Ascending aorta (tissue), 2 donors: Measurements from ENCODE around the gene TMEM255A. TPM values are rescaled to one million over a fixed set of nuclear protein-coding genes. Genes with fewer than 3 reads are reported as not detected.

Experiments
- DNase-seq, 2 donors: peaks; one replicate each; pipeline ENCODE4 v3.0.0-alpha.2; 2019; ENCODE audit warnings: low spot score in 2 of 2
- H3K27ac ChIP-seq, 2 donors: fragments of 200-600 bp; sonication (generic); one replicate each; pipeline ENCODE4 v1.5.1; 2016 to 2017; ENCODE audit warnings: mild to moderate bottlenecking in 1 of 2
- H3K27me3 ChIP-seq: fragments of 200-600 bp; sonication (generic); one replicate; pipeline ENCODE4 v1.5.1; 2017
- H3K36me3 ChIP-seq, 2 donors: fragments of 200-600 bp; sonication (generic); one replicate each; pipeline ENCODE4 v1.5.1; 2016
- H3K4me1 ChIP-seq, 2 donors: fragments of 200-600 bp; sonication (generic); one replicate each; pipeline ENCODE4 v1.5.1; 2016 to 2017; ENCODE audit warnings: mild to moderate bottlenecking in 1 of 2
- H3K4me3 ChIP-seq, 2 donors: fragments of 200-600 bp; sonication (generic); one replicate each; pipeline ENCODE4 v1.5.1; 2016 to 2017; ENCODE audit warnings: mild to moderate bottlenecking in 1 of 2
- H3K9me3 ChIP-seq, 2 donors: fragments of 200-600 bp; sonication (generic); one replicate each; pipeline ENCODE4 v1.5.1; 2016
- intact Hi-C: fragments of 100-400 bp; cut with DNase I; formaldehyde crosslinking; loops from one replicate; pipeline ENCODE4 v1.15.1; 2023
- total RNA-seq: library from RNA; depleted of rRNA; stranded (reverse); fragments of >200 nt; gene quantifications from one replicate; pipeline ENCODE4 v1.1.0, GENCODE V29; 2016
- TF ChIP-seq, protein P1 (sequence below), 3 experiments: fragments of 200-600 bp in 2 of 3; fragments of 450-650 bp in 1 of 3; sonication (generic) in 2 of 3; IDR thresholded peaks; one replicate each; pipeline ENCODE4 v1.5.1; 2016 to 2019; ENCODE audit warnings: antibody characterized with exemption in 3 of 3, mild to moderate bottlenecking in 1 of 3, moderate library complexity in 1 of 3

Gene TMEM255A
- total RNA-seq, 1 donor from 2014 or later: not detected

DNA sequence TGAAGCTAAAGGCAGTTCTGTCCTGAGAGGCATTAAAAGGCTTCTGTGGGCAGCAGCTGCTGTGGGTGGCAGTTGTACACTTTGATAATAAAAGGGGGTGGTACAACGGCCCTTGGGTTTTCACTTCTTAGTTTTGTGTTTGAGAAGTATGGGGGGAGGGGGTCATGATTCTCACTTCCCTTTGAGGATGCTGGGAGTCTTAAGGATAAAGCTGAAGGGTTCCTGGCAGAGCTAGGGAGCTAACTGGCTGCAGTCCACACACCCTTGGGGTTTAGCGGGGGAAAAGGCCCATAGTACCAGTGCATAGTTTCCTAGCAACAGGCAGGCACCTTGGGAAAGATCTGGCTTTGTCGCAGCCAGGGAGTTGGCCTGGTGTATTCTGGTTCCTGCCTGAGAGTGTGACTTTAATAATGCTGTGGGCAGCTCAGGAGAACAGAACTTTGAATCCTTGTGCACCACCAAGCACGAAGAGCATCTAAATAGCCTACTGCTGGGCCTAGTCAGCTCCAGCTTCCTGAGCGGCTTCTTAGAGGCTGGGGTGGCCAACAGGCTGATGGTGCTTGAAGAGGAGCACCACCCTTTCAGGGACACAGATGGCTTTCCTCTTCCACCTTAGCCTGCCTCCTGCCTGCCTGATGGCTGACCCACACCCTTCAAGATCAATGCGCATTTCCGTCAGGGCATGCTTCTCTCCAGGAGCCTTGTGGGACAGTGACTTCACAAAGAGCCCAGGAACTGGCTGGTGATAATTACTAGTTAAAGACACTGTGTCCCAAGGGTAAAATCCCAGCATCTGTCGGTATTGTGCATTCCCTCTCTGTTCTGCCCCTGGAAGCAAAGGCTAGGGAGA is 48.2 kb downstream of the TMEM255A start:
- TF ChIP-seq, protein P1, sequence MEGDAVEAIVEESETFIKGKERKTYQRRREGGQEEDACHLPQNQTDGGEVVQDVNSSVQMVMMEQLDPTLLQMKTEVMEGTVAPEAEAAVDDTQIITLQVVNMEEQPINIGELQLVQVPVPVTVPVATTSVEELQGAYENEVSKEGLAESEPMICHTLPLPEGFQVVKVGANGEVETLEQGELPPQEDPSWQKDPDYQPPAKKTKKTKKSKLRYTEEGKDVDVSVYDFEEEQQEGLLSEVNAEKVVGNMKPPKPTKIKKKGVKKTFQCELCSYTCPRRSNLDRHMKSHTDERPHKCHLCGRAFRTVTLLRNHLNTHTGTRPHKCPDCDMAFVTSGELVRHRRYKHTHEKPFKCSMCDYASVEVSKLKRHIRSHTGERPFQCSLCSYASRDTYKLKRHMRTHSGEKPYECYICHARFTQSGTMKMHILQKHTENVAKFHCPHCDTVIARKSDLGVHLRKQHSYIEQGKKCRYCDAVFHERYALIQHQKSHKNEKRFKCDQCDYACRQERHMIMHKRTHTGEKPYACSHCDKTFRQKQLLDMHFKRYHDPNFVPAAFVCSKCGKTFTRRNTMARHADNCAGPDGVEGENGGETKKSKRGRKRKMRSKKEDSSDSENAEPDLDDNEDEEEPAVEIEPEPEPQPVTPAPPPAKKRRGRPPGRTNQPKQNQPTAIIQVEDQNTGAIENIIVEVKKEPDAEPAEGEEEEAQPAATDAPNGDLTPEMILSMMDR (IDR thresholded peaks at IDR 0.05): no peak
- H3K27ac ChIP-seq: no peak overlapping the region
- H3K27me3 ChIP-seq: no peaks in the 10 kb centered on the region
- no peak for DNase-seq
- no peak overlapping the region for H3K4me3 ChIP-seq
- H3K9me3 ChIP-seq: no peaks in the 10 kb centered on the region
- H3K4me1 ChIP-seq: no peaks in the 10 kb centered on the region
- intact Hi-C loops: no loop called here
- no peaks in the 10 kb centered on the region for H3K36me3 ChIP-seq

DNA sequence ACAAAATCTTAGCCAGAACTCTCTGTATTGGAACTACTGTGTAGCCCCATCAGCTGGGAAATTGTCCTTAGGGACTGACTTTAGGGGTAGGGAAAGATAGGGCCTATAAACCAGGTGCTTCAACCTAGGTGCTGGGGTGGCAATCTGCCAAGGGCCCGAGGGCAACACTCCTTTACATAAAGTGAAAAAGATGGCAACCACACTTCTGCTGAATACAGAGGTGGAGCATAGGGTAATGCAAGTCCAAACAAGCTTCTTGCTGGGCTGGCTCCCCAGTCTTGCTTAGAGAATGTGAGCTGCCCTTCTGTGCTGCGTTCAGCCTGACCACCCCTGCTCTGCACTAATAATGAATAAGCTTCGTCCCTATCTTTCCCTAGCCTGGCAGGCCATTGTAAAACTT is 50.9 kb downstream of the TMEM255A start:
- H3K4me3 ChIP-seq: no peak overlapping the region
- no peaks in the 10 kb centered on the region for H3K36me3 ChIP-seq
- H3K27me3 ChIP-seq: no peaks in the 10 kb centered on the region
- TF ChIP-seq, protein P1 (IDR thresholded peaks at IDR 0.05): no peak
- H3K9me3 ChIP-seq: no peaks in the 10 kb centered on the region
- no peak for DNase-seq
- no peaks in the 10 kb centered on the region for H3K4me1 ChIP-seq
- H3K27ac ChIP-seq: no peak overlapping the region
- intact Hi-C loops: no loop called here

DNA sequence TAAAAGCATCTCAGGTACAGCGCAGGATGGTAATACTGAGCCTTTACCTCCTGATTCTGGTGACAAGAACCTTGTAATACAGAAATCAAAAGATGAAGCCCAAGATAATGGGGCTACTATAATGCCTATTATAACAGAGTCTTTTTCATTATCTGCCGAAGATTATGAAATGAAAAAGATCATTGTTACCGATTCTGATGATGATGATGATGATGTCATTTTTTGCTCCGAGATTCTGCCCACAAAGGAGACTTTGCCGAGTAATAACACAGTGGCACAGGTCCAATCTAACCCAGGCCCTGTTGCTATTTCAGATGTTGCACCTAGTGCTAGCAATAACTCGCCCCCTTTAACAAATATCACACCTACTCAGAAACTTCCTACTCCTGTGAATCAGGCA is 57.5 kb downstream of the TMEM255A start:
- no peaks in the 10 kb centered on the region for H3K9me3 ChIP-seq
- no peak overlapping the region for H3K27ac ChIP-seq
- H3K4me1 ChIP-seq: no peaks in the 10 kb centered on the region
- TF ChIP-seq, protein P1 (IDR thresholded peaks at IDR 0.05): no peak
- peaks cover 0 to 4% of the 10 kb centered on the region in 2 donors for H3K36me3 ChIP-seq
- no peak for DNase-seq
- H3K27me3 ChIP-seq: no peaks in the 10 kb centered on the region
- no peak overlapping the region for H3K4me3 ChIP-seq
- intact Hi-C loops: loop anchor here (5.0 kb wide), 2 partner anchors 214 to 309 kb away; partner anchors contain the start of genes CUL4B and LAMP2

DNA sequence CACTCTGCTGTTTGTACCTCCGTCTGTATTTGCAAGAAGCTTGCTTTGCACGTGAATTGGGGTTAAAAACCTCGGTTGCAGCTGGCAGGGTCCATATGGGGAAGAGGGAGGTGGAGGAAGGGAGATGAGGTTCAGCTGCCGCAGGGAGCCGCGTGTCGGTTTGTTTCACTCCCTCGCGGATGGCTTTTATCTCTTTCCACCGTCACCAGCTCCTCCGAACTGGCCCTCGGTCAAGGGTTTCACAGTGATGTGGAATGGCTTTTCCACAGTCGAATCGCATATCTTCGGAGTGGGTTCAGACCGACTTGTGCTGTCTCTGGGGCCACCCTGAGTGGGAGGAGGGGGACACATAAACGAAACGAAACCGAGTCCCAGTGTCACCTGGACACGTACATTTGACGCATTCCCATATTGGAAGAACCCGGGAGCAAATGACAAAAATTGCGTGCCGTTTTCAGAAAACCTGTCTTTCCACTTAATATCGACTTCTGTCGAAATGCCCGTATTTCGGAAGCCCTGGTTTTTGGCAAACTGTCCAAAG is 59.7 kb downstream of the TMEM255A start:
- intact Hi-C loops: loop anchor here (2.0 to 5.0 kb wide), 4 partner anchors 216 to 399 kb away; partner anchors contain the start of genes CUL4B, LAMP2 and UPF3B
- H3K4me3 ChIP-seq: peak overlapping the region; percentile 57 to 63
- peaks cover 0 to 4% of the 10 kb centered on the region in 2 donors for H3K36me3 ChIP-seq
- TF ChIP-seq, protein P1 (IDR thresholded peaks at IDR 0.05): no peak
- H3K27ac ChIP-seq: peak overlapping the region; percentile 87 to 93
- DNase-seq: no peak
- H3K27me3 ChIP-seq: no peaks in the 10 kb centered on the region
- H3K9me3 ChIP-seq: no peaks in the 10 kb centered on the region
- H3K4me1 ChIP-seq: no peaks in the 10 kb centered on the region

DNA sequence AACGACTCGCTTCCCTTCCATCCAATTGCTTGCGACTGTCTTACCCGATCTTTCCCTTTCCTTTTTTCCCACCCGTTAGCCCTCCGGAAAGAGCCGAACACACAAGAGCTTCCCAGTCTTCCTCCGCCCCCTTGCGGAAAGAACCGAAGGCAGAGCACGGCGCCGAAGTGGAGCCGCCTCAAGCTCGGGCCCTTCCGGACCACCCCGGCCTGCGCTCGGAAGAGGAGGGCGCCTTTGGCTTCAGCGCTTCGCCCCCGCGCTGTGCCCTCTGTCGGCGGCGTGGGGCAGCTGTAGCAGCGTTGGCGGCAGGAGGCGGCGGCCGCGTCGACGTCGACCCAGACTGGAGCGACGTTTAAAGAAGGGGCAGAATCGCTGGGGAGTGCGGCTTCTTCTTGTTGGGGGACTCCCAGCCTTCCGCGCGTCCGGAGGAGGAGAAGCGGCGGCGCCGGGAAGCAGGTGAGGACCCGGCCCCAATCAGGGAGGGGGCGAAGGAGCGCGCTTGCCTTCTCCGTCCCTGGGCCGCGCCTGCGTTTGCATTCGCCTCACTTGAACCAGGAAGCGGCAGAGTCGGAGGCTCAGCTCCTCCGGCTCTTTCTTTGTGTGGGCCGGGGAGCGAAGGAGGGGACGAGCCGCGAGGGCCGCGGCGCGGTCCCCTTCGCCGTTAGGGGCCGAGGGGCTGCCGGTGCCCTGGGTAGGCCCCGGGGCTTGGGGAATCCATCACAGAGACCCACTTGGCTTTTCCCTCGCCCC is 60.6 kb downstream of the TMEM255A start, which contains the start of gene ZBTB33:
Gene ZBTB33, plus strand, starts transcription at position 291 of the 750 bp plus-strand sequence. CDS start 2,604 bp downstream, outside the sequence.
- no peaks in the 10 kb centered on the region for H3K27me3 ChIP-seq
- peak within 1 kb of the TSS; percentile 57 to 63 for H3K4me3 ChIP-seq
- peaks cover 0 to 4% of the 10 kb centered on the region in 2 donors for H3K36me3 ChIP-seq
- TF ChIP-seq, protein P1 (IDR thresholded peaks at IDR 0.05): peak; percentile 61 to 64 (median 62)
- H3K27ac ChIP-seq: peak within 1 kb of the TSS; percentile 87 to 93
- intact Hi-C loops: loop anchor here (2.0 to 5.0 kb wide), 4 partner anchors 217 to 398 kb away; partner anchors contain the start of genes CUL4B, LAMP2 and UPF3B
- DNase-seq: peak; percentile 66 to 95
- no peaks in the 10 kb centered on the region for H3K9me3 ChIP-seq
- H3K4me1 ChIP-seq: no peaks in the 10 kb centered on the region
